PC-9 (cell line): Measurements from ENCODE around the gene ANKRD24.

Experiments
- CTCF ChIP-seq: fragments of 200-600 bp; sonication (generic); conservative IDR thresholded peaks from 2 replicates; pipeline ENCODE4 v1.6.1; 2017; ENCODE audit warnings: mixed run types, antibody characterized with exemption, mild to moderate bottlenecking, moderate library complexity
- EZH2 ChIP-seq: fragments of 200-600 bp; sonication (generic); IDR thresholded peaks from 2 replicates; pipeline ENCODE4 v1.8.0; 2017; ENCODE audit warnings: antibody characterized with exemption, low read depth

GRCh38 chr19:4174213-4174894, 8.1 kb upstream of the ANKRD24 start:
- no peak for TF ChIP-seq EZH2
- no peak for TF ChIP-seq CTCF
